ENCODE data around the gene TSPAN18.

The TSPAN18 gene

GRCh38 chr11:44928816-44929215 lies 202.1 kb downstream of the TSPAN18 start:
- in situ Hi-C loops (cut with MboI; ENCODE audit: low sequenced_read_pairs, unreplicated experiment): loop anchor here (25.0 kb wide), 1 partner anchor 358 kb away; the partner anchor contains the start of gene SYT13
- TF ChIP-seq CTCF (IDR thresholded peaks at IDR 0.05; ENCODE audit: borderline replicate concordance, control extremely low read depth, extremely low read depth, insufficient read depth, missing control alignments): no peak
- no peak for DNase-seq (ENCODE audit: low spot score)

GRCh38 chr11:44930588-44931302 lies 204.0 kb downstream of the TSPAN18 start:
- no peak for DNase-seq (ENCODE audit: low spot score)
- in situ Hi-C loops (cut with MboI; ENCODE audit: low sequenced_read_pairs, unreplicated experiment): loop anchor here (25.0 kb wide), 1 partner anchor 357 kb away; the partner anchor contains the start of gene SYT13

GRCh38 chr11:44931466-44931865 lies 204.7 kb downstream of the TSPAN18 start:
- in situ Hi-C loops (cut with MboI; ENCODE audit: low sequenced_read_pairs, unreplicated experiment): loop anchor here (25.0 kb wide), 1 partner anchor 356 kb away; the partner anchor contains the start of gene SYT13
- no peak for TF ChIP-seq CTCF (IDR thresholded peaks at IDR 0.05; ENCODE audit: borderline replicate concordance, control extremely low read depth, extremely low read depth, insufficient read depth, missing control alignments)
- no peak for DNase-seq (ENCODE audit: low spot score)

More at GRCh38 chr11:44930588-44931302, 204.0 kb downstream of the TSPAN18 start:
- TF ChIP-seq CTCF (IDR thresholded peaks at IDR 0.05; ENCODE audit: borderline replicate concordance, control extremely low read depth, extremely low read depth, insufficient read depth, missing control alignments): no peak

- in situ Hi-C loops (cut with MboI; ENCODE audit: low sequenced_read_pairs, unreplicated experiment): loop anchor here (25.0 kb wide), 1 partner anchor 353 kb away; the partner anchor contains the start of gene SYT13
- no peak for DNase-seq (ENCODE audit: low spot score)
- no peak for TF ChIP-seq CTCF (IDR thresholded peaks at IDR 0.05; ENCODE audit: borderline replicate concordance, control extremely low read depth, extremely low read depth, insufficient read depth, missing control alignments)
Measured at GRCh38 chr11:44934110-44934509, 207.3 kb downstream of the TSPAN18 start.

GRCh38 chr11:44934735-44935250 lies 208.0 kb downstream of the TSPAN18 start:
- in situ Hi-C loops (cut with MboI; ENCODE audit: low sequenced_read_pairs, unreplicated experiment): loop anchor here (5.0 to 25.0 kb wide), 2 partner anchors 173 to 353 kb away; partner anchors contain the start of gene SYT13
- no peak for DNase-seq (ENCODE audit: low spot score)
- no peak for TF ChIP-seq CTCF (IDR thresholded peaks at IDR 0.05; ENCODE audit: borderline replicate concordance, control extremely low read depth, extremely low read depth, insufficient read depth, missing control alignments)

GRCh38 chr11:44936525-44936924 lies 209.8 kb downstream of the TSPAN18 start:
- peak; percentile 87 for DNase-seq (ENCODE audit: low spot score)
- in situ Hi-C loops (cut with MboI; ENCODE audit: low sequenced_read_pairs, unreplicated experiment): loop anchor here (5.0 to 25.0 kb wide), 2 partner anchors 171 to 351 kb away; partner anchors contain the start of gene SYT13
- peak; percentile 95 for TF ChIP-seq CTCF (IDR thresholded peaks at IDR 0.05; ENCODE audit: borderline replicate concordance, control extremely low read depth, extremely low read depth, insufficient read depth, missing control alignments)

All from GM13976 (cell line).